ENCODE results near the gene USP2. TPM values are rescaled to one million over a fixed set of nuclear protein-coding genes. Genes with fewer than 3 reads are reported as not detected.

The USP2 gene
- total and polyA plus RNA-seq, 8 donors = 4.4 to 15.4 (median 6.6) TPM

GRCh38 chr11:119369132-119369925 lies 12.2 kb downstream of the USP2 start:
- H3K9me3 ChIP-seq = no peaks in the 10 kb centered on the region
- 29 to 37% methylated on average over 13 of the region's 13 CpGs for WGBS, 2 donors
- H3K4me1 ChIP-seq = peaks cover 19 to 32% (median 30%) of the 10 kb centered on the region in 3 donors
- ATAC-seq = peak in 1 of 4 donors; percentile 9
- peak overlapping the region in 2 of 4 donors; percentile 11 for H3K4me3 ChIP-seq
- FAIRE-seq = no peak
- no peaks in the 10 kb centered on the region for H3K27me3 ChIP-seq
- H3K36me3 ChIP-seq = no peaks in the 10 kb centered on the region
- intact Hi-C loops (cut with DNase I) = no loop called here
- DNase-seq = peak in 1 of 6 donors; percentile 42
- no peak for TF ChIP-seq CTCF (IDR thresholded peaks at IDR 0.05)
- peak overlapping the region; percentile 74 to 86 (median 80) for H3K27ac ChIP-seq

GRCh38 chr11:119368121-119369034 lies 13.1 kb downstream of the USP2 start:
- H3K4me3 ChIP-seq = peak overlapping the region in 2 of 4 donors; percentile 11
- ATAC-seq (peak; percentile 69 to 78 (median 75)), DNase-seq (peak; percentile 75 to 94 (median 82)), FAIRE-seq (peak; percentile 29)
- H3K36me3 ChIP-seq = no peaks in the 10 kb centered on the region
- no peaks in the 10 kb centered on the region for H3K9me3 ChIP-seq
- H3K27me3 ChIP-seq = no peaks in the 10 kb centered on the region
- intact Hi-C loops (cut with DNase I) = no loop called here
- H3K4me1 ChIP-seq = peaks cover 19 to 32% (median 30%) of the 10 kb centered on the region in 3 donors
- WGBS, 2 donors = 21 to 27% methylated on average over 17 of the region's 17 CpGs
- TF ChIP-seq CTCF (IDR thresholded peaks at IDR 0.05) = no peak
- H3K27ac ChIP-seq = peak overlapping the region; percentile 74 to 86 (median 80)

DNA sequence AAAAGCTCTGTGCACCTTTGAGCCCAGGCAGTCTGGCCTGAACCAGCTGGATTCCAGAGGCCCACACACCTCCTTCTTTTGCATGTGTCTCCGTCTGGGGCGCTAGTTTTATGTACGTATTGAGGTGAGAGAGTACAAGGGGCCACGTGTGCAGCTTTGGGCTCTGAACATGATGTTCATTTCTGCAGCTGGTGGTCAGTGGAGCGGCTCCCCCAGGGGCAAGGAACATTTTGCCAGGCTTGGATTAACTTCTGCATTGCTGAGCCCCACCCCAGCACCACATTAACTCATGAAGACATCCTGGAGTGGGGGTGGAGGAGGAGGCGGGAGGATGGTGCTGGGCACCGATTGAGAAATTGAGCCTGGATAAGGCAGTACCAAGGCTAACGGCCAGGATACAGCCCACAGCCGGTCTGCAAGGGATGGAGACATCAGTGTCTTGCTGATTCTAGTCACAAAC lies 13.8 kb downstream of the USP2 start:
- FAIRE-seq (no peak), DNase-seq (peak in 1 of 6 donors; percentile 43), ATAC-seq (no peak)
- WGBS, 2 donors = 68 to 70% methylated on average over 9 of the region's 9 CpGs
- no peak overlapping the region for H3K4me3 ChIP-seq
- peak overlapping the region; percentile 74 to 86 (median 80) for H3K27ac ChIP-seq
- H3K27me3 ChIP-seq = no peaks in the 10 kb centered on the region
- H3K4me1 ChIP-seq = peaks cover 23 to 37% (median 36%) of the 10 kb centered on the region in 3 donors
- H3K9me3 ChIP-seq = no peaks in the 10 kb centered on the region
- intact Hi-C loops (cut with DNase I) = no loop called here
- no peak for TF ChIP-seq CTCF (IDR thresholded peaks at IDR 0.05)
- no peaks in the 10 kb centered on the region for H3K36me3 ChIP-seq

DNA sequence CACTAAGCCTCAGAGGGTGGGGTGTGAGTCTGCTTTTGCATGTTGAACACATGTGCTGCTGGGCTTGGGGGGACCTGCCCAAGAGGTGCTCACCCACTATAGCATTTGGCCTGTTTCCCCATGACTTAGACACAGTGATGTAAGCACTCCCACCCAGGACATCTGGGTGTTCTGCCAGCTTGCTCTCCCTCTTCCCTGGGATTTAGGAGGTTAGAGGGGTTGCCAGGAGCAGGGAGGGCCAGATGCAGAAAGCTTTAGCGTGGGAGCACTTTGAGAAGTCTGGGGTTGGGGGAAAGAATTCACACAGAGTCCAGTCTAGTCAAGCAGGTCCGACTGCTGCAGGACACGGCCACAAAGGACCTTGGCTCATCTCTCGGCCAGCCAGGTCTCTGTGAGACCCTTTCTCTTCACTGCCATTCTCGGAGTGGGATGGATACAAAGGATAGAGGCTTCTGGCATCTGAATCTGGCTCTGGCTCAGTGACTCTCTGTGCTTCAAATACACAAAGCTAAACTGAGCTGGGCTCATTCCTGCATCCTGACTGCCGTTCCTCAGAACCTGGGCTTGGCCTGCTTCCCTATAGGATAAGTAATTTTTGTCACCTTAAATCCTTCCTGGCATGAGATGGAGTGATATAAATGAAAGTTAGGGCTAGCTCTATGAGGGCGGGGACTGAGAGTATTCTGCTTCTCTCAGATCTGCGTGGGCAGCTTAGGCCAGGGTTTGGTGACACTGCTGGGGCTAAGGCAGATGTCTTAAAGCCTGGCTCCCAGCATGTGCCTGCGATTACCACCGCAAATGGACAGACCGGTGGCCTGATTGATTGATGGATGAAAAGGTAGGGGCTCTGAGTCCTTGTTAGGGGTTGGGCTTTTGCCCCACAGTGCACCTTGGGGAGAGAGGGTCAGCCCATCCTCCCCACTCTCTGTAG lies 14.5 kb downstream of the USP2 start:
- WGBS, 2 donors = 79 to 80% methylated on average over 11 of the region's 11 CpGs
- DNase-seq (peak in 1 of 6 donors; percentile 29), FAIRE-seq (no peak), ATAC-seq (no peak)
- Histone ChIP-seq H3K9me3 (no peaks in the 10 kb centered on the region), H3K27me3 (no peaks in the 10 kb centered on the region), H3K27ac (no peak overlapping the region), H3K4me3 (no peak overlapping the region), H3K36me3 (no peaks in the 10 kb centered on the region), H3K4me1 (peaks cover 30 to 44% (median 43%) of the 10 kb centered on the region in 3 donors)
- TF ChIP-seq CTCF (IDR thresholded peaks at IDR 0.05) = no peak
- intact Hi-C loops (cut with DNase I) = no loop called here
